ENCODE data around the gene TWNK. TPM values are rescaled to one million over a fixed set of nuclear protein-coding genes. Genes with fewer than 3 reads are reported as not detected.

Gene TWNK
- total RNA-seq, 3 donors from 2014 or later: 3.4 to 7.5 (median 5.3) TPM

DNA sequence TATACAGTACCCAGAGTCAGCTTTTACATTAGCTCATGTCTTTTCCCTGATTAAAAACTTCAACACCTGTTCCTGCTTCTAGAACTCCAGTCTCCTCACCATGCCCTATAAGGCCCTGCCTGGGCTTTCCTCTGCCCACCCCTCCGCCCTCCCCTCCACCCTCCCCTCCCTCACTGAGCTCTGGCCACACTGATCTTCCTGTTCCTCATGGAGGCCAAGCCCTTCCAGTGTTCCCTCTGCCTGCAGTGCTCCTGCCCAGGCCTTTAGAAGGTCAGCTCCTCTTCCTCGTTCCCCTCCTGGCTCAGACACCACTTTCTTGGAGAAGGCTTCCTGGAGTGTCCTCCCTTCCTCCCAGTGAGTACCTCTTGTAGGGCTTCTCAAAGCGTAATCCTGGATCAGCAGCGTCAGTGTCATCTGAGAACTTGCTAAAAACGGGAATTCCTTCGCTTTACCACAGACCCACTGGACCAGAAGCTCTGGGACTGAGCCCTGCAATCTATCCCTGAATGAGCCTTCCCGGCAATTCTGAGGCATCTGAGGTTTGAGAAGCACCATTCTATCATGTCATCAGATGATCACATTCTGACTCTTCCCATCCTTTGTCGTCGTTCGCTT lies 39.9 kb downstream of the TWNK start:
- no peaks in the 10 kb centered on the region for H3K9me3 ChIP-seq
- H3K36me3 ChIP-seq: no peaks in the 10 kb centered on the region
- intact Hi-C loops (cut with DNase I; ENCODE audit: low total_unique reads): no loop called here
- H3K4me3 ChIP-seq: no peak overlapping the region
- peaks cover 5% of the 10 kb centered on the region in 2 donors for H3K4me1 ChIP-seq
- DNase-seq (ENCODE audit: low spot score in 2 of 2): no peak
- no peaks in the 10 kb centered on the region for H3K27me3 ChIP-seq
- no peak overlapping the region for H3K27ac ChIP-seq
- TF ChIP-seq, protein P1, sequence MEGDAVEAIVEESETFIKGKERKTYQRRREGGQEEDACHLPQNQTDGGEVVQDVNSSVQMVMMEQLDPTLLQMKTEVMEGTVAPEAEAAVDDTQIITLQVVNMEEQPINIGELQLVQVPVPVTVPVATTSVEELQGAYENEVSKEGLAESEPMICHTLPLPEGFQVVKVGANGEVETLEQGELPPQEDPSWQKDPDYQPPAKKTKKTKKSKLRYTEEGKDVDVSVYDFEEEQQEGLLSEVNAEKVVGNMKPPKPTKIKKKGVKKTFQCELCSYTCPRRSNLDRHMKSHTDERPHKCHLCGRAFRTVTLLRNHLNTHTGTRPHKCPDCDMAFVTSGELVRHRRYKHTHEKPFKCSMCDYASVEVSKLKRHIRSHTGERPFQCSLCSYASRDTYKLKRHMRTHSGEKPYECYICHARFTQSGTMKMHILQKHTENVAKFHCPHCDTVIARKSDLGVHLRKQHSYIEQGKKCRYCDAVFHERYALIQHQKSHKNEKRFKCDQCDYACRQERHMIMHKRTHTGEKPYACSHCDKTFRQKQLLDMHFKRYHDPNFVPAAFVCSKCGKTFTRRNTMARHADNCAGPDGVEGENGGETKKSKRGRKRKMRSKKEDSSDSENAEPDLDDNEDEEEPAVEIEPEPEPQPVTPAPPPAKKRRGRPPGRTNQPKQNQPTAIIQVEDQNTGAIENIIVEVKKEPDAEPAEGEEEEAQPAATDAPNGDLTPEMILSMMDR (IDR thresholded peaks at IDR 0.05): no peak
- TF ChIP-seq POLR2A (IDR thresholded peaks at IDR 0.05): no peak
- no peak for TF ChIP-seq POLR2AphosphoS5 (IDR thresholded peaks at IDR 0.05)

DNA sequence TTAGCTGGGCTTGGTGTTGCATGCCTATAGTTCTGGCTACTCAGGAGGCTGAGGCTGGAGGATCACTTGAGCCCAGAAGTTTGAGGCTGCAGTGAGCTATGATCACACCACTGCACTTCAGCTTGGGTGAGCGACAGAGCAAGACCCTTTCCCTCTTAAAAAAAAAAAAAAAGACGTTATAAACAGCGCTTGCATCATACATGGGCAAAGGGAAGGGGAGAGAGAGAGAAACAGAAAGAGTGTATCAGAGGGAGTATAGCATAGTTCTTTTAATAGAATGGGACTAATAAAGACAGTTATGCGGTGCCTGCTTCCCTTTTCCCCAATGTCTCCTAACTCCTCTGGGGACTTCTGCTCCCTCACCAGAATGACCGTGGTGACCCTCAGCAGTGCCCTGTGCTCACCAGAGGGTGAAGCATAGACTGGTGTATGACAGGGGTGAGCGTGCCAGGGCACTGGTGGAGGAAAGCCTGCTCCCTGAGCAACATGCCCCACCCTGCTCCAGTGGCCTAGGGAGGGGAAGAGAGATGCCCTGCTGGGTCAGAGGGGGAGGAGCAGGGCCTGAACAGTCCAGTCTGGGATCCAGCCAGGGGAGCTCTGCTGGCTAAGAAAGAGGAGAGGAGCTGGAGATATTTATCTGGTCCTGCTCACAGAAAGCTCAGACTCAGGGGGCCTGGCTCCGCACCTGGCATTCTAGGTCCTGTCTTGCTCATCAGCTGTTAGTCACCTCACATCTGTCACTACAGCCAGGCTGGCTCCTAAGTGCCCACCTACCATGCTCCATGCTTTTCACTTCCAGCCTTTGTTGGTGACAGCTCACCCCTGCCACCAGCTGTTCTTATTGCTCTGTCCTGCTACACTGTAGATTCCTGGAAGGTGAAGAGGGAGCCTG lies 41.3 kb downstream of the TWNK start:
- Histone ChIP-seq H3K36me3 (no peaks in the 10 kb centered on the region), H3K4me3 (no peak overlapping the region), H3K4me1 (peaks cover 5% of the 10 kb centered on the region in 2 donors), H3K9me3 (no peaks in the 10 kb centered on the region), H3K27me3 (no peaks in the 10 kb centered on the region), H3K27ac (no peak overlapping the region)
- TF ChIP-seq POLR2A (IDR thresholded peaks at IDR 0.05): no peak
- no peak for TF ChIP-seq POLR2AphosphoS5 (IDR thresholded peaks at IDR 0.05)
- TF ChIP-seq, protein P1 (IDR thresholded peaks at IDR 0.05): no peak
- intact Hi-C loops (cut with DNase I; ENCODE audit: low total_unique reads): no loop called here
- DNase-seq (ENCODE audit: low spot score in 2 of 2): no peak

DNA sequence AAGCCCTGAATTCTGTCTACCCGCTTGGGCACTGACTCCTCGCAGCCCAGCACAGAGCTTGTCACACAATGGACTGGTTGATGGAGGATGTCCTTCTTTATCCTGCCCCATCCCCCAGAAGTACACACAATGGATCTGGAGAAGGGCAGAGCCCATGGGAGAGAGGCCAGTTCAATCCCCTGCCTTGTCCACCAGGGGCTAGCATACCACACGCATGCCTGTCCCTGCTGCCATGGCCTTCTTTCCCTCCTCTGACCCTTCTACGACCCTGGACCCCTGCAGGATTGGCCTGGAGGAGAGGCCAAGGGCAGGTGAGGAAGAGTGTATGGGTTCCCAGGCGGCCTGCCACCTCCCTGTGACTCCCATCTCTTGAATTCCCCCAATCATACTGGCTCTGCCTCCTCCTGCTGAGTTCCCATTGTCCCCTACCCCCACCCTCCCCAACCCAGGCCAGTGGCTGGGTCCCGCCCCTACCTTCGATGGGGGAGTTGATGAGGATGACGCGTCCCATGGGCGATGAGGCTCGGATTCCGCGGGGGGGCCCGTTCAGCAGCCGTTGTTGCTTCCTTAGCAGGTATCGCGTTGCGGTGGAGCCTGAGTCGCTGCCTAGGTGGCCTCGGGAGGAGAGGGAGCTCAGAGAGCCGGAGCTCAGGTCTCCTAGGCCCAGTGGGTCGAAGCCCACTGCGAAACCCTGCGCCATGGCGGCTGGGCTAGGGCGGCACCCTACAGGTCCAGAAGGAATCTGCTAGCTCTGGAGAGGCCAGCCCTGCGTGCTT lies 42.4 kb downstream of the TWNK start:
- H3K27ac ChIP-seq: no peak overlapping the region
- intact Hi-C loops (cut with DNase I; ENCODE audit: low total_unique reads): no loop called here
- no peak for DNase-seq (ENCODE audit: low spot score in 2 of 2)
- H3K9me3 ChIP-seq: no peaks in the 10 kb centered on the region
- no peaks in the 10 kb centered on the region for H3K36me3 ChIP-seq
- peaks cover 5% of the 10 kb centered on the region in 2 donors for H3K4me1 ChIP-seq
- TF ChIP-seq POLR2A (IDR thresholded peaks at IDR 0.05) (no peak), POLR2AphosphoS5 (IDR thresholded peaks at IDR 0.05) (no peak)
- TF ChIP-seq, protein P1 (IDR thresholded peaks at IDR 0.05): no peak
- no peaks in the 10 kb centered on the region for H3K27me3 ChIP-seq
- no peak overlapping the region for H3K4me3 ChIP-seq

DNA sequence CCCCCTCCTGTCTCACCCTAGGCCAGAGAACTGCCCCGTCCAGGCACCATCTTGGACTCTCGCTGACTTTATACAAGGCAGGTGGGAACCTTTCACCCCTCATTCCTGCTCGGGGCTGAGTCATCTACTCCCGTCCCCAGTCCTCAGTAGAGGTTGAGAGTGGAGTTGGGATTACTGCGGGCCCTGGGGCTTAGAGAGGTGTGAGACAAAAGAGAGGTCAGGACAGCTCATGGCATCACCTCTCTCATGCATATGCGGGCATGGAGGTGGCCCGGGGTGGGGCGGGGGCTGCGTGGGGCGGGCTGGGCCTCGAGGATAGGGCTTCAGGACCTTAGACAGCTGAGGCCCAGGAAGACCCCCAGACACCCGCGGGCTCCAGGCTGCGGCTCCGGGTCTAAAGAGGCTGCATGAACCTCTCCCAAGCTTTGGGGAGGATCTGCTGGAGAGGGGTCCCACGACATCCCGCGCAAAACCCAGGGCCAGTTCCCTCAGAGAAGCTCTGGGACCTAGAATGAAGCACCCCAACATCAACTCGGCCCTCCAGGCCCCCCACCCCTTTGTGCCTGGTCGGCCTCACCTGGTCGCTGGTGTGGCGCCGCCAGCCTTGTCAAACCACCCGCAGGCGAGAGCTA lies 43.3 kb downstream of the TWNK start:
- Histone ChIP-seq H3K27ac (peak overlapping the region; percentile 95 to 100), H3K4me3 (peak overlapping the region; percentile 85 to 93 (median 86))
- intact Hi-C loops (cut with DNase I; ENCODE audit: low total_unique reads): no loop called here

More for the DNA sequence above, 43.3 kb downstream of the TWNK start:
- TF ChIP-seq, protein P1 (IDR thresholded peaks at IDR 0.05): no peak
- TF ChIP-seq POLR2AphosphoS5 (IDR thresholded peaks at IDR 0.05) (no peak), POLR2A (IDR thresholded peaks at IDR 0.05) (no peak)
- Histone ChIP-seq H3K9me3 (no peaks in the 10 kb centered on the region), H3K36me3 (no peaks in the 10 kb centered on the region), H3K4me1 (peaks cover 5% of the 10 kb centered on the region in 2 donors), H3K27me3 (no peaks in the 10 kb centered on the region)
- no peak for DNase-seq (ENCODE audit: low spot score in 2 of 2)
